Upper lobe of left lung (tissue), 6 donors: ENCODE data around the gene FAT3. TPM values are rescaled to one million over a fixed set of nuclear protein-coding genes. Genes with fewer than 3 reads are reported as not detected.

ENCODE experiments used
- ATAC-seq, 2 donors: fragments of 200-7000 bp; cut with Tn5 transposase; one replicate each; pipeline ENCODE4 v1.9.1; 2022; ENCODE audit warnings: mild to moderate bottlenecking in 2 of 2, moderate library complexity in 2 of 2; ENCODE audit not compliant: low FRiP score in 2 of 2
- DNase-seq, 2 donors: peaks; one replicate each; pipeline ENCODE4 v3.0.0-alpha.2; 2019 to 2020
- H3K27ac ChIP-seq, 4 donors: fragments of 200-600 bp; sonication (generic); one replicate each; pipeline ENCODE4 v1.5.1; 2016 to 2019
- H3K27me3 ChIP-seq, 4 donors: fragments of 200-600 bp; sonication (generic); one replicate each; pipeline ENCODE4 v1.5.1; 2017 to 2019
- H3K36me3 ChIP-seq, 4 donors: fragments of 200-600 bp; sonication (generic); one replicate each; pipeline ENCODE4 v1.5.1; 2016 to 2019
- H3K4me1 ChIP-seq, 4 donors: fragments of 200-600 bp; sonication (generic); one replicate each; pipeline ENCODE4 v1.5.1; 2018 to 2019
- H3K4me3 ChIP-seq, 4 donors: fragments of 200-600 bp; sonication (generic); one replicate each; pipeline ENCODE4 v1.5.1; 2017 to 2019; ENCODE audit warnings: mild to moderate bottlenecking in 2 of 4, moderate library complexity in 1 of 4
- H3K9me3 ChIP-seq, 4 donors: fragments of 200-600 bp; sonication (generic); one replicate each; pipeline ENCODE4 v1.5.1; 2018 to 2019
- EP300 ChIP-seq, 4 donors: sonication (generic); formaldehyde crosslinking; IDR thresholded peaks; one replicate each; pipeline ENCODE4 v1.5.1; 2017; ENCODE audit warnings: antibody characterized with exemption in 4 of 4, control low read depth in 2 of 4
- POLR2A ChIP-seq, 4 donors: fragments of 450-650 bp; IDR thresholded peaks; one replicate each; pipeline ENCODE4 v1.5.1; 2016 to 2017; ENCODE audit warnings: antibody characterized with exemption in 4 of 4, mild to moderate bottlenecking in 2 of 4
- POLR2AphosphoS5 ChIP-seq, 2 donors: sonication (generic); formaldehyde crosslinking; IDR thresholded peaks; one replicate each; pipeline ENCODE4 v1.5.1; 2017; ENCODE audit warnings: antibody characterized with exemption in 2 of 2
- WGBS, 2 donors: methylation state at CpG; one replicate each; pipeline ENCODE4 v1.1.5; 2017 to 2018; 5-methylcytosine and 5-hydroxymethylcytosine counted together
- total RNA-seq, 6 donors: library from RNA; depleted of rRNA in 4 of 6; stranded (reverse); fragments of >200 nt in 4 of 6; gene quantifications; one replicate each; pipeline versions ENCODE4 v1.1.0 to v1.2.1, GENCODE V29; 2016 to 2021
- TF ChIP-seq, protein P1 (sequence below), 6 experiments: fragments of 450-650 bp in 4 of 6; fragments of 200-600 bp in 2 of 6; sonication (generic) in 2 of 6; IDR thresholded peaks; one replicate each; pipeline ENCODE4 v1.5.1; 2016 to 2019; ENCODE audit warnings: antibody characterized with exemption in 6 of 6
- donor health status: DM: no; HTN: no; CAD: no; lungs with moderate emphysema.
- donor health status: DM: no; HTN: yes; CAD: no; lungs with severe emphysema.

Gene FAT3
- total RNA-seq, 6 donors from 2014 or later: 2.7 to 9.8 (median 4.3) TPM

GRCh38 chr11:92269841-92270240 is 45.2 kb downstream of the FAT3 start:
- WGBS, 2 donors: 59 to 75% methylated on average over 2 of the region's 2 CpGs
- no peaks in the 10 kb centered on the region for H3K27me3 ChIP-seq
- no peak overlapping the region for H3K27ac ChIP-seq
- TF ChIP-seq POLR2AphosphoS5 (IDR thresholded peaks at IDR 0.05): no peak
- TF ChIP-seq EP300 (IDR thresholded peaks at IDR 0.05): no peak
- TF ChIP-seq POLR2A (IDR thresholded peaks at IDR 0.05): no peak
- TF ChIP-seq, protein P1, sequence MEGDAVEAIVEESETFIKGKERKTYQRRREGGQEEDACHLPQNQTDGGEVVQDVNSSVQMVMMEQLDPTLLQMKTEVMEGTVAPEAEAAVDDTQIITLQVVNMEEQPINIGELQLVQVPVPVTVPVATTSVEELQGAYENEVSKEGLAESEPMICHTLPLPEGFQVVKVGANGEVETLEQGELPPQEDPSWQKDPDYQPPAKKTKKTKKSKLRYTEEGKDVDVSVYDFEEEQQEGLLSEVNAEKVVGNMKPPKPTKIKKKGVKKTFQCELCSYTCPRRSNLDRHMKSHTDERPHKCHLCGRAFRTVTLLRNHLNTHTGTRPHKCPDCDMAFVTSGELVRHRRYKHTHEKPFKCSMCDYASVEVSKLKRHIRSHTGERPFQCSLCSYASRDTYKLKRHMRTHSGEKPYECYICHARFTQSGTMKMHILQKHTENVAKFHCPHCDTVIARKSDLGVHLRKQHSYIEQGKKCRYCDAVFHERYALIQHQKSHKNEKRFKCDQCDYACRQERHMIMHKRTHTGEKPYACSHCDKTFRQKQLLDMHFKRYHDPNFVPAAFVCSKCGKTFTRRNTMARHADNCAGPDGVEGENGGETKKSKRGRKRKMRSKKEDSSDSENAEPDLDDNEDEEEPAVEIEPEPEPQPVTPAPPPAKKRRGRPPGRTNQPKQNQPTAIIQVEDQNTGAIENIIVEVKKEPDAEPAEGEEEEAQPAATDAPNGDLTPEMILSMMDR (IDR thresholded peaks at IDR 0.05): no peak
- no peaks in the 10 kb centered on the region for H3K36me3 ChIP-seq
- H3K4me3 ChIP-seq: no peak overlapping the region
- no peaks in the 10 kb centered on the region for H3K4me1 ChIP-seq
- DNase-seq: no peak
- no peaks in the 10 kb centered on the region for H3K9me3 ChIP-seq
- no peak for ATAC-seq

GRCh38 chr11:92272651-92273050 is 48.0 kb downstream of the FAT3 start:
- Histone ChIP-seq H3K4me3 (no peak overlapping the region), H3K4me1 (no peaks in the 10 kb centered on the region), H3K27me3 (no peaks in the 10 kb centered on the region), H3K9me3 (no peaks in the 10 kb centered on the region), H3K36me3 (no peaks in the 10 kb centered on the region), H3K27ac (no peak overlapping the region)
- WGBS, 2 donors: 67 to 70% methylated on average over 3 of the region's 3 CpGs
- ATAC-seq (no peak), DNase-seq (no peak)
- no peak for TF ChIP-seq POLR2AphosphoS5 (IDR thresholded peaks at IDR 0.05)
- no peak for TF ChIP-seq POLR2A (IDR thresholded peaks at IDR 0.05)
- TF ChIP-seq, protein P1 (IDR thresholded peaks at IDR 0.05): no peak
- no peak for TF ChIP-seq EP300 (IDR thresholded peaks at IDR 0.05)
